Urinary bladder (tissue), 4 donors: ENCODE measurements around the gene PLCH1. TPM values are rescaled to one million over a fixed set of nuclear protein-coding genes. Genes with fewer than 3 reads are reported as not detected.

Experiments used
- DNase-seq: peaks from one replicate; pipeline ENCODE4 v3.0.0-alpha.2; 2015; ENCODE audit errors: extremely low spot score
- H3K27ac ChIP-seq: one replicate; pipeline ENCODE4 v1.5.1; 2013; ENCODE audit warnings: low read depth, mild to moderate bottlenecking, moderate library complexity
- H3K36me3 ChIP-seq: one replicate; pipeline ENCODE4 v1.6.1; 2013; ENCODE audit warnings: mild to moderate bottlenecking, moderate library complexity; ENCODE audit not compliant: insufficient read depth
- H3K4me1 ChIP-seq: one replicate; pipeline ENCODE4 v1.6.1; 2013; ENCODE audit warnings: mild to moderate bottlenecking, moderate library complexity; ENCODE audit not compliant: insufficient read depth
- H3K4me3 ChIP-seq: one replicate; pipeline ENCODE4 v1.5.1; 2013; ENCODE audit warnings: low read depth, low read length
- WGBS: extraction: QIAGEN DNeasy Blood & Tissue Kit; methylation state at CpG from one replicate; pipeline ENCODE4 v1.1.7; 2013; 5-methylcytosine and 5-hydroxymethylcytosine counted together
- polyA plus RNA-seq: library from polyadenylated mRNA; stranded (reverse); fragments of 200-250 nt; gene quantifications from one replicate; pipeline ENCODE4 v1.2.3, GENCODE V29; 2013
- total RNA-seq: library from RNA; depleted of rRNA; stranded (reverse); fragments of >200 nt; gene quantifications from one replicate; pipeline ENCODE4 v1.2.3, GENCODE V29; 2014
- donor health status: healthy with polysubstance abuse.
- donor health status: healthy.

The PLCH1 gene
- total and polyA plus RNA-seq, 2 donors = 0.27 to 3.2 TPM

- Histone ChIP-seq H3K4me1 (no peaks in the 10 kb centered on the region), H3K4me3 (no peak overlapping the region), H3K36me3 (no peaks in the 10 kb centered on the region), H3K27ac (no peak overlapping the region)
- no peak for DNase-seq
Observed at GRCh38 chr3:155609586-155609985, 135.3 kb downstream of the PLCH1 start.

DNA sequence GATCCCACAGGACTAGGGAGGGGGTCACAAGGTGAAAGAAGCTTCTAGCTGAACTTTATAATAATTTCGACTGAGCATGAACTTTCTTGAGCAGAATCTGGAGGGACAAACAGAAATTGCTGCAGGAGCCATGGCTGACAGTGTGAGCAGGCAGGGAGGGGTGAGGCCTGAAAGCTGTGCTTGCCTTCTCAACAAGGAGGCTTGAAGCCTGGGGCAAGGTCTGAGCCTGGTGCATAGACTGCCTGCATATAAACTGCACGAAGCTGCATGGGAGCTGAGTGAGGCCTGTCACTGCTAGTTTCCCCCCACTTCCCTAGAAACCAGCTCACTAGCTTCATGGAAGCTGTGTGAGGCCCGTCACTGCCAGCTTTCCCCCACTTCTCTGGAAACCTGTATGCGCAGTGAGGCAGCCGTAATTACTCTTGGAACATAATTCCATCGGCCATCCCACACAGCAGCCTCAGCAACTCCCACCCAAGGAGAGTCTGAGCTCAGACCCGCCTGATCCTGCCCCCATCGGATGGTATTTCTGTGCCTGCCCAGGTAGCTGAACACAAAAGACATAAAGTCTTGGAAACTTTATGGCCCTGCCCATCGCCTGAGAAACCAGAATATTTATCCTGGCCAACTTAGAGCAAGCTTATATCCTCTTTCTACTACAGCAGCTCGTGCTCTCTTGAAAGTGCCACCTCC lies 136.5 kb downstream of the PLCH1 start:
- Histone ChIP-seq H3K4me3 (no peak overlapping the region), H3K36me3 (no peaks in the 10 kb centered on the region), H3K27ac (no peak overlapping the region), H3K4me1 (no peaks in the 10 kb centered on the region)
- 90% methylated on average over 10 of the region's 10 CpGs for WGBS
- DNase-seq = no peak

- Histone ChIP-seq H3K4me3 (no peak overlapping the region), H3K4me1 (no peaks in the 10 kb centered on the region), H3K27ac (no peak overlapping the region), H3K36me3 (no peaks in the 10 kb centered on the region)
- DNase-seq = no peak
- WGBS = 45% methylated on average over 1 of the region's 1 CpG
Observed at GRCh38 chr3:155607761-155608160, 137.1 kb downstream of the PLCH1 start.

- Histone ChIP-seq H3K4me3 (no peak overlapping the region), H3K36me3 (no peaks in the 10 kb centered on the region), H3K27ac (no peak overlapping the region), H3K4me1 (no peaks in the 10 kb centered on the region)
- DNase-seq = no peak
- 63% methylated on average over 5 of the region's 5 CpGs for WGBS
Observed at GRCh38 chr3:155605571-155605970, 139.3 kb downstream of the PLCH1 start.

GRCh38 chr3:155604967-155605366 lies 139.9 kb downstream of the PLCH1 start:
- no peak overlapping the region for H3K27ac ChIP-seq
- WGBS = 83% methylated on average over 5 of the region's 5 CpGs
- H3K36me3 ChIP-seq = no peaks in the 10 kb centered on the region
- no peaks in the 10 kb centered on the region for H3K4me1 ChIP-seq
- no peak overlapping the region for H3K4me3 ChIP-seq
- DNase-seq = no peak

GRCh38 chr3:155604126-155604525 lies 140.7 kb downstream of the PLCH1 start:
- DNase-seq = no peak
- no peak overlapping the region for H3K27ac ChIP-seq
- H3K4me3 ChIP-seq = no peak overlapping the region
- H3K36me3 ChIP-seq = no peaks in the 10 kb centered on the region
- no peaks in the 10 kb centered on the region for H3K4me1 ChIP-seq
- WGBS = 79% methylated on average over 2 of the region's 2 CpGs

GRCh38 chr3:155603302-155603701 lies 141.6 kb downstream of the PLCH1 start:
- no peak for DNase-seq
- H3K36me3 ChIP-seq = no peaks in the 10 kb centered on the region
- H3K4me3 ChIP-seq = no peak overlapping the region
- H3K27ac ChIP-seq = no peak overlapping the region
- H3K4me1 ChIP-seq = no peaks in the 10 kb centered on the region

- Histone ChIP-seq H3K4me1 (no peaks in the 10 kb centered on the region), H3K4me3 (no peak overlapping the region), H3K27ac (no peak overlapping the region), H3K36me3 (no peaks in the 10 kb centered on the region)
- no peak for DNase-seq
- WGBS = 57% methylated on average over 2 of the region's 2 CpGs
Observed at GRCh38 chr3:155602307-155602706, 142.6 kb downstream of the PLCH1 start.

DNA sequence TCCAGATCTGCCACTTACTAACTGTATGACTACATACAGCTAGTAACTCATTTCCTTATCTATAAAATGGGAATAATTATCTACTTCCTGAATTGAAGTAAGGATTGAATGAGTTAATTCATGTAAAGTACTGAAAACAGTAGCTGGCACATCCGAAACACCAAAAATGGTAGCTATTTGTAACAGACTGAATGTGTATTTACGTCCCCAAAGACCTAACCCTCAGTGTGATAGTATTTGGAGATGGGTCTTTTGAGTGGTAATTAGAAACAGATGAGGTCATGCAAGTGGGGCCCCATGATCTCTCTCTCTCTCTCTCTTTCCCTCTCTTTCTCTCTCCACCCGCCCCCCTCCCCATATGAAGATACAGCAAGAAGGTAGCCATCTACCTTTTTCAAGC lies 146.2 kb downstream of the PLCH1 start:
- H3K27ac ChIP-seq = no peak overlapping the region
- H3K4me3 ChIP-seq = no peak overlapping the region
- no peaks in the 10 kb centered on the region for H3K4me1 ChIP-seq
- 62% methylated on average over 3 of the region's 3 CpGs for WGBS
- no peaks in the 10 kb centered on the region for H3K36me3 ChIP-seq
- DNase-seq = no peak

DNA sequence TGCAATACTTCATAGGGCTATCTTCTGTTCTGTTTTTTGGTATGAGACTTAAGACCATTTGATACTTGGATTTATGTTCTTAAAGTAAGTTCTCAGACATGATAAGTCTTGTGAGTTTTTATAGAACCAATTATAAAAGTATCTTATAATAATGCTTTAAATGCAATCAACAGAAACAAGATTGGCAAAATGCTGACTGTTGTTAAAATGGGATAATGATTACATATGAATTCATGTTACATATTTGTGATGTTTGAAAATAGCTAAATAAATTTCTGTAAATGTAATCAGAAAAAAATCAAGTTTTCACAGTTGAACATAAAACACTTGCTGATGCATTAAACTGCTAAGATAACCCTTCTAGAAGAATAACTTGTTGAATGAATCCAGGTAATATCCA lies 148.3 kb downstream of the PLCH1 start:
- H3K4me3 ChIP-seq = no peak overlapping the region
- no peaks in the 10 kb centered on the region for H3K4me1 ChIP-seq
- no peak overlapping the region for H3K27ac ChIP-seq
- no peaks in the 10 kb centered on the region for H3K36me3 ChIP-seq
- no peak for DNase-seq

- DNase-seq = no peak
- Histone ChIP-seq H3K27ac (no peak overlapping the region), H3K4me3 (no peak overlapping the region), H3K4me1 (no peaks in the 10 kb centered on the region), H3K36me3 (no peaks in the 10 kb centered on the region)
Observed at GRCh38 chr3:155595371-155595770, 149.5 kb downstream of the PLCH1 start.

- no peaks in the 10 kb centered on the region for H3K36me3 ChIP-seq
- 86% methylated on average over 4 of the region's 4 CpGs for WGBS
- H3K4me3 ChIP-seq = no peak overlapping the region
- no peaks in the 10 kb centered on the region for H3K4me1 ChIP-seq
- DNase-seq = no peak
- H3K27ac ChIP-seq = no peak overlapping the region
Observed at GRCh38 chr3:155594526-155595187, 150.2 kb downstream of the PLCH1 start.

DNA sequence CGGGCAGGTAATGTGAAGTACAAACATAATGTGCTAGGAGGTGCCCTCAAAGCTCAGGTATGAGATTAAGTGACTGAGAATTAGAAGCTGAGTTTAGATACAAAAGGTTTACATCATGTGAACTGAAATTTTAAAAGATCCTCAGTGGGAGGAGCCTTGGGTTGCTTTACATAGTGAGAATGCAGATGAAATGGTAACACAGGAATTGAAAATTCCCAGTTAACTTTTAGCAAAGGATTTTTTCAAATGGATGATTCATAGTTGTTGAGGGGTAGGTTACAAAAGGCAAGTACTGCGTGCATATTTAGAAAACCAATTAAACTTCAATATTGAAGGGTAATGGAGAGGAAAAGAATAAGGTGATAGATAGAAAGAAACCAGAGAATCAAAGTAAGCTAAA lies 157.3 kb downstream of the PLCH1 start:
- Histone ChIP-seq H3K27ac (no peak overlapping the region), H3K36me3 (no peaks in the 10 kb centered on the region), H3K4me1 (no peaks in the 10 kb centered on the region), H3K4me3 (no peak overlapping the region)
- WGBS = 85% methylated on average over 2 of the region's 2 CpGs
- no peak for DNase-seq

GRCh38 chr3:155585384-155585783 lies 159.5 kb downstream of the PLCH1 start:
- Histone ChIP-seq H3K4me3 (no peak overlapping the region), H3K27ac (no peak overlapping the region), H3K36me3 (no peaks in the 10 kb centered on the region), H3K4me1 (no peaks in the 10 kb centered on the region)
- no peak for DNase-seq
- 89% methylated on average over 2 of the region's 2 CpGs for WGBS
